ENCODE measurements around the gene FZD1.

- TF ChIP-seq ELF4 (IDR thresholded peaks at IDR 0.05) (no peak), FOXM1 (IDR thresholded peaks at IDR 0.05; ENCODE audit: borderline replicate concordance) (no peak), SP1 (IDR thresholded peaks at IDR 0.05) (no peak), L3MBTL2 (conservative IDR thresholded peaks at IDR 0.05) (no peak), SUZ12 (IDR thresholded peaks at IDR 0.05) (no peak), LEF1 (IDR thresholded peaks at IDR 0.05; ENCODE audit: borderline replicate concordance) (no peak), ARNT (IDR thresholded peaks at IDR 0.05) (no peak), ZNF384 (IDR thresholded peaks at IDR 0.05) (no peak), PKNOX1 (IDR thresholded peaks at IDR 0.05) (no peak), FOXA1 (IDR thresholded peaks at IDR 0.05) (no peak), NFRKB (IDR thresholded peaks at IDR 0.05) (no peak)
Observed at GRCh38 chr7:91289633-91290254, 25.5 kb downstream of the FZD1 start.

All from HEK293T (cell line).